B cell (primary cell): ENCODE results near the gene LAMA2.

Experiments
- CTCF ChIP-seq: fragments of 200-600 bp; IDR thresholded peaks from one replicate; pipeline ENCODE4 v1.8.0; 2022; ENCODE audit warnings: antibody characterized with exemption, mild to moderate bottlenecking
- EZH2 ChIP-seq: IDR thresholded peaks from 2 replicates; pipeline ENCODE4 v1.6.1; 2012; ENCODE audit warnings: borderline replicate concordance, low read depth, mild to moderate bottlenecking, moderate library complexity, low read length; ENCODE audit not compliant: insufficient read depth, poor library complexity, severe bottlenecking

DNA sequence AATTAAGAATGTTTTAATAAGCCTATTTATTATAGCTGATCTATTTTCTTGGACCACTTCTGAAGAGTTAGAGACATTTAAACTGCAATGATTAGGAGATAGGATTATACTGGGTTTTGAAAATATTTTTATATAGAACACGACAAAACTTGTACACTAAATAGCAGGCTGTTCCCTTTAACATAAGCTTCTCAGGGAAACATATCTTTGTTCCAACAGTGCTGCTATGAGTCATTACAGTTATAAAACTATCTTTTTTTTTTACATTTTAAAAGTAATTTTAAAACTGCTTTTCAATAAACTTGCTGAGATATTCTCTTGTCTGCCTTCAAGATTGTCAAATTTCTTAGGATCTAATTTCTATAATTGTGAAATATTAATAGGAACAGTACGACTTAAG lies 438.0 kb downstream of the LAMA2 start:
- TF ChIP-seq CTCF, result no peak
- no peak for TF ChIP-seq EZH2
